Liver (tissue), 9 donors: ENCODE measurements around the gene TMEM63C. TPM values are rescaled to one million over a fixed set of nuclear protein-coding genes. Genes with fewer than 3 reads are reported as not detected.

Experiments used
- DNase-seq: peaks from one replicate; pipeline ENCODE4 v3.0.0-alpha.2; 2017; ENCODE audit warnings: low spot score
- H3K27ac ChIP-seq, 2 donors: one replicate each; pipeline ENCODE4 v1.7.0; 2013; ENCODE audit warnings: inconsistent platforms in 2 of 2, low read length in 2 of 2, control low read depth in 1 of 2, low read depth in 1 of 2, mild to moderate bottlenecking in 1 of 2
- H3K27me3 ChIP-seq, 4 donors: one replicate each; pipeline versions ENCODE4 v1.6.1 to v1.7.0; 2013; ENCODE audit warnings: low read length in 3 of 4, inconsistent platforms in 1 of 4, mild to moderate bottlenecking in 1 of 4, moderate library complexity in 1 of 4; ENCODE audit not compliant: control insufficient read depth in 4 of 4, insufficient read depth in 4 of 4
- H3K36me3 ChIP-seq, 4 donors: one replicate each; pipeline versions ENCODE4 v1.6.1 to v1.7.0; 2013; ENCODE audit warnings: low read length in 3 of 4, mild to moderate bottlenecking in 3 of 4, low read depth in 1 of 4, moderate library complexity in 1 of 4; ENCODE audit not compliant: control insufficient read depth in 4 of 4, insufficient read depth in 3 of 4
- H3K4me1 ChIP-seq, 4 donors: one replicate each; pipeline versions ENCODE4 v1.6.1 to v1.7.0; 2013; ENCODE audit warnings: low read length in 3 of 4, mild to moderate bottlenecking in 3 of 4, moderate library complexity in 1 of 4; ENCODE audit not compliant: control insufficient read depth in 4 of 4, insufficient read depth in 4 of 4
- H3K4me3 ChIP-seq, 3 donors: one replicate each; pipeline versions ENCODE4 v1.6.1 to v1.7.0; 2013; ENCODE audit warnings: low read length in 3 of 3, control low read depth in 1 of 3, low read depth in 1 of 3, mild to moderate bottlenecking in 1 of 3
- H3K9ac ChIP-seq, 2 donors: one replicate each; pipeline ENCODE4 v1.7.0; 2013; ENCODE audit warnings: low read length in 2 of 2, mild to moderate bottlenecking in 2 of 2, moderate library complexity in 2 of 2, control low read depth in 1 of 2, low read depth in 1 of 2
- H3K9me3 ChIP-seq, 4 donors: one replicate each; pipeline versions ENCODE4 v1.6.1 to v1.7.0; 2013; ENCODE audit warnings: low read length in 3 of 4; ENCODE audit not compliant: control insufficient read depth in 4 of 4
- EGR1 ChIP-seq, 2 donors: IDR thresholded peaks; 2 replicates each; pipeline ENCODE4 v1.6.1; 2016 to 2018; ENCODE audit warnings: antibody characterized with exemption in 2 of 2, low read depth in 2 of 2
- FOXA1 ChIP-seq: IDR thresholded peaks from 2 replicates; pipeline ENCODE4 v1.6.1; 2016; ENCODE audit warnings: antibody characterized with exemption
- FOXA2 ChIP-seq: IDR thresholded peaks from 2 replicates; pipeline ENCODE4 v1.6.1; 2016; ENCODE audit warnings: antibody characterized with exemption
- GABPA ChIP-seq, 2 donors: IDR thresholded peaks in 1 of 2; conservative IDR thresholded peaks in 1 of 2; 2 replicates each; pipeline ENCODE4 v1.6.1; 2016; ENCODE audit warnings: antibody characterized with exemption in 2 of 2, mild to moderate bottlenecking in 1 of 2, moderate library complexity in 1 of 2
- HNF4A ChIP-seq, 2 donors: conservative IDR thresholded peaks; 2 replicates each; pipeline ENCODE4 v1.6.1; 2016; ENCODE audit warnings: antibody characterized with exemption in 2 of 2, mild to moderate bottlenecking in 2 of 2
- HNF4G ChIP-seq: IDR thresholded peaks from 2 replicates; pipeline ENCODE4 v1.6.1; 2016; ENCODE audit warnings: antibody characterized with exemption
- JUND ChIP-seq, 2 donors: IDR thresholded peaks; 2 replicates each; pipeline ENCODE4 v1.6.1; 2016; ENCODE audit warnings: antibody characterized with exemption in 2 of 2
- NR2F2 ChIP-seq: IDR thresholded peaks from 2 replicates; pipeline ENCODE4 v1.6.1; 2016; ENCODE audit warnings: antibody characterized with exemption
- RAD21 ChIP-seq, 2 donors: IDR thresholded peaks; 2 replicates each; pipeline ENCODE4 v1.6.1; 2016; ENCODE audit warnings: antibody characterized with exemption in 2 of 2, mild to moderate bottlenecking in 2 of 2
- RXRA ChIP-seq, 2 donors: IDR thresholded peaks; 2 replicates each; pipeline ENCODE4 v1.6.1; 2017 to 2018; ENCODE audit warnings: antibody characterized with exemption in 2 of 2, mild to moderate bottlenecking in 1 of 2
- SP1 ChIP-seq: IDR thresholded peaks from 2 replicates; pipeline ENCODE4 v1.6.1; 2018; ENCODE audit warnings: antibody characterized with exemption, mild to moderate bottlenecking
- TAF1 ChIP-seq: conservative IDR thresholded peaks from 2 replicates; pipeline ENCODE4 v1.6.1; 2016; ENCODE audit warnings: antibody characterized with exemption, mild to moderate bottlenecking
- YY1 ChIP-seq: IDR thresholded peaks from 2 replicates; pipeline ENCODE4 v1.6.1; 2016; ENCODE audit warnings: antibody characterized with exemption, mild to moderate bottlenecking
- WGBS: extraction: QIAGEN DNeasy Blood & Tissue Kit; methylation state at CpG from one replicate; pipeline ENCODE4 v1.1.7; 2013; 5-methylcytosine and 5-hydroxymethylcytosine counted together
- polyA plus RNA-seq, 2 donors: library from polyadenylated mRNA; stranded (reverse) in 1 of 2; unstranded in 1 of 2; fragments of 200-250 nt in 1 of 2; fragments of >200 nt in 1 of 2; fragmentation: Nextera tagmentation in 1 of 2; extraction: Ambion mirVana in 1 of 2; gene quantifications; one replicate each; pipeline versions ENCODE4 v1.2.1 to v1.2.3, GENCODE V29; 2013 to 2015
- total RNA-seq, 2 donors: library from RNA; depleted of rRNA; stranded (reverse); fragments of >200 nt; gene quantifications; one replicate each; pipeline ENCODE4 v1.2.3, GENCODE V29; 2014
- TF ChIP-seq, protein P1 (sequence below): IDR thresholded peaks from 2 replicates; pipeline ENCODE4 v1.6.1; 2016; ENCODE audit warnings: antibody characterized with exemption
- TF ChIP-seq, protein P2 (sequence below): IDR thresholded peaks from 2 replicates; pipeline ENCODE4 v1.6.1; 2016; ENCODE audit warnings: antibody characterized with exemption
- TF ChIP-seq, protein P3 (sequence below): IDR thresholded peaks from 2 replicates; pipeline ENCODE4 v1.6.1; 2016; ENCODE audit warnings: antibody characterized with exemption, mild to moderate bottlenecking
- TF ChIP-seq, protein P4 (sequence below): fragments of 150-350 bp; IDR thresholded peaks from 2 replicates; pipeline ENCODE4 v1.5.1; 2017; ENCODE audit warnings: improper control_type of control experiment, low read depth, low read length; ENCODE audit not compliant: missing input control
- TF ChIP-seq, protein P5 (sequence below): IDR thresholded peaks from 2 replicates; pipeline ENCODE4 v1.6.1; 2016; ENCODE audit warnings: antibody characterized with exemption
- donor health status: healthy.
- donor health status: healthy.
- donor health status: healthy.
- donor health status: healthy.
- donor health status: healthy.

TMEM63C gene
- total and polyA plus RNA-seq, 4 donors: 0.13 to 1.6 (median 0.25) TPM; not detected in 1

DNA sequence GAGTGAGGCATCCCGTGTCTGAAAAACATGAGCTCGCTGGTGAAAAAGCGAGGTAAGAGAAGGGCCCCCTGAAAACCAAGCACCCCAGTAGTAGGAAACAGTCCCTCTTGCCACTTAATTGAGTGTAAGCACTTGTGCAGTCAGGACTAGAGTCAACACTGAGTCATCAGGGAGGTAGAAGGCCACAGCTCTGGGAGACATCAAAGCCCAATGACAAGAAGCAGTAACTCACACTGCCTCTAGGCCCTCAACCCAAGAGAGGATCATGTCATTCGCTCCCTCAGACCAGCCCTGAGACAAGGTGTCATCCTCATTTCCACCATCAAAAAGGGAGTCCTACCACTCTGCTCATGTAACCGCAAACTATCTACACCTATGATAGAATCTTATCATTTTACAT, 121.3 kb downstream of the TMEM63C start:
- H3K4me1 ChIP-seq: peaks cover 0 to 6% (median 0%) of the 10 kb centered on the region in 4 donors
- no peak overlapping the region for H3K9ac ChIP-seq
- no peaks in the 10 kb centered on the region for H3K27me3 ChIP-seq
- no peak for DNase-seq
- H3K36me3 ChIP-seq: peaks cover 0 to 15% (median 0%) of the 10 kb centered on the region in 4 donors
- H3K9me3 ChIP-seq: no peaks in the 10 kb centered on the region
- TF ChIP-seq, protein P1, sequence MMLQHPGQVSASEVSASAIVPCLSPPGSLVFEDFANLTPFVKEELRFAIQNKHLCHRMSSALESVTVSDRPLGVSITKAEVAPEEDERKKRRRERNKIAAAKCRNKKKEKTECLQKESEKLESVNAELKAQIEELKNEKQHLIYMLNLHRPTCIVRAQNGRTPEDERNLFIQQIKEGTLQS: no peak
- peak in 1 of 2 donors; percentile 17 for TF ChIP-seq JUND (IDR thresholded peaks at IDR 0.05)
- no peak overlapping the region for H3K27ac ChIP-seq
- WGBS: 98% methylated on average over 5 of the region's 5 CpGs
- no peak overlapping the region for H3K4me3 ChIP-seq

DNA sequence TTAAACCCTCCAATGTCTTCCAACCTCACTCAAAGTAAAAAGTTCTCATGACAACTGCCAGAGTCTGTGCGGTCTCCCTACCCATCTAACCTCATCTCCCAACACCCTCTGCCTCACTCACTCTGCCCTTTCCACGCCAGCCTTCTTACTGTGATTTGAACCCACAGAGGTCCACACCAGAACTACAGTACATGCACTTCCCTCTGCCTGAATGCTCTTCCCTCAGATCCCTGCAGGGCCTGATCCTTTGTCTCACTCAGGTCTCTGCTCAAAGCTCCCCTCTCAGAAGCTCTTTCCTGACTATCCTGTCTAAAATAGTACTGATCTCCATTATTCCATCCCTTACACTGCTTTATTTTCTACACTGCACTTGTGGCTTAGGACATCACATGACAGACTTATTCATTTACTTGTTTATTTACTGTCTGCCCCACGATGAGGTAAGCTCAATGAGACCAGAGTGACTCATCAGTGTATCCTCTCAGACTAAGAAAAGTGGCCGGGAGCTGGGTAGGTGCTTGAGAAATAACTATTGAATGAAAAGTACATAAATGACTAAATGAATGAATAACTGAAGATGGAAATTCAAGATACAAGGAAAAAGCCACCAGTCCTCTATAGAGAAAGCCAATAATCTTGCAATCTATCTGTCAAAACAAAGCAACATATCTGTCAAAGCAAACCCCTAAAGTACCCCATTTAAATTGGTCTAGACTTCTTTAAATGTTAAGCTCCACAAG, 122.0 kb downstream of the TMEM63C start:
- peaks cover 0 to 8% (median 0%) of the 10 kb centered on the region in 4 donors for H3K36me3 ChIP-seq

More for the DNA sequence above, 122.0 kb downstream of the TMEM63C start:
- Histone ChIP-seq H3K9ac (no peak overlapping the region), H3K27ac (no peak overlapping the region), H3K4me1 (peaks cover 0 to 6% (median 0%) of the 10 kb centered on the region in 4 donors), H3K9me3 (no peaks in the 10 kb centered on the region), H3K27me3 (no peaks in the 10 kb centered on the region), H3K4me3 (no peak overlapping the region)
- DNase-seq: no peak
- TF ChIP-seq TAF1 (no peak), NR2F2 (no peak), SP1 (no peak), RAD21 (IDR thresholded peaks at IDR 0.05) (no peak), EGR1 (IDR thresholded peaks at IDR 0.05; ENCODE audit: low read depth in 2 of 2) (no peak), FOXA2 (peak; percentile 89), RXRA (IDR thresholded peaks at IDR 0.05) (no peak), YY1 (peak; percentile 21), JUND (IDR thresholded peaks at IDR 0.05) (peak; percentile 96 to 99), FOXA1 (peak; percentile 92), HNF4A (conservative IDR thresholded peaks at IDR 0.05) (peak; percentile 13 to 42), HNF4G (no peak), GABPA (IDR thresholded peaks at IDR 0.05 in 1 of 2, conservative IDR thresholded peaks at IDR 0.05 in 1 of 2) (no peak)
- TF ChIP-seq, protein P2, sequence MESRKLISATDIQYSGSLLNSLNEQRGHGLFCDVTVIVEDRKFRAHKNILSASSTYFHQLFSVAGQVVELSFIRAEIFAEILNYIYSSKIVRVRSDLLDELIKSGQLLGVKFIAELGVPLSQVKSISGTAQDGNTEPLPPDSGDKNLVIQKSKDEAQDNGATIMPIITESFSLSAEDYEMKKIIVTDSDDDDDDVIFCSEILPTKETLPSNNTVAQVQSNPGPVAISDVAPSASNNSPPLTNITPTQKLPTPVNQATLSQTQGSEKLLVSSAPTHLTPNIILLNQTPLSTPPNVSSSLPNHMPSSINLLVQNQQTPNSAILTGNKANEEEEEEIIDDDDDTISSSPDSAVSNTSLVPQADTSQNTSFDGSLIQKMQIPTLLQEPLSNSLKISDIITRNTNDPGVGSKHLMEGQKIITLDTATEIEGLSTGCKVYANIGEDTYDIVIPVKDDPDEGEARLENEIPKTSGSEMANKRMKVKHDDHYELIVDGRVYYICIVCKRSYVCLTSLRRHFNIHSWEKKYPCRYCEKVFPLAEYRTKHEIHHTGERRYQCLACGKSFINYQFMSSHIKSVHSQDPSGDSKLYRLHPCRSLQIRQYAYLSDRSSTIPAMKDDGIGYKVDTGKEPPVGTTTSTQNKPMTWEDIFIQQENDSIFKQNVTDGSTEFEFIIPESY: no peak
- TF ChIP-seq, protein P3, sequence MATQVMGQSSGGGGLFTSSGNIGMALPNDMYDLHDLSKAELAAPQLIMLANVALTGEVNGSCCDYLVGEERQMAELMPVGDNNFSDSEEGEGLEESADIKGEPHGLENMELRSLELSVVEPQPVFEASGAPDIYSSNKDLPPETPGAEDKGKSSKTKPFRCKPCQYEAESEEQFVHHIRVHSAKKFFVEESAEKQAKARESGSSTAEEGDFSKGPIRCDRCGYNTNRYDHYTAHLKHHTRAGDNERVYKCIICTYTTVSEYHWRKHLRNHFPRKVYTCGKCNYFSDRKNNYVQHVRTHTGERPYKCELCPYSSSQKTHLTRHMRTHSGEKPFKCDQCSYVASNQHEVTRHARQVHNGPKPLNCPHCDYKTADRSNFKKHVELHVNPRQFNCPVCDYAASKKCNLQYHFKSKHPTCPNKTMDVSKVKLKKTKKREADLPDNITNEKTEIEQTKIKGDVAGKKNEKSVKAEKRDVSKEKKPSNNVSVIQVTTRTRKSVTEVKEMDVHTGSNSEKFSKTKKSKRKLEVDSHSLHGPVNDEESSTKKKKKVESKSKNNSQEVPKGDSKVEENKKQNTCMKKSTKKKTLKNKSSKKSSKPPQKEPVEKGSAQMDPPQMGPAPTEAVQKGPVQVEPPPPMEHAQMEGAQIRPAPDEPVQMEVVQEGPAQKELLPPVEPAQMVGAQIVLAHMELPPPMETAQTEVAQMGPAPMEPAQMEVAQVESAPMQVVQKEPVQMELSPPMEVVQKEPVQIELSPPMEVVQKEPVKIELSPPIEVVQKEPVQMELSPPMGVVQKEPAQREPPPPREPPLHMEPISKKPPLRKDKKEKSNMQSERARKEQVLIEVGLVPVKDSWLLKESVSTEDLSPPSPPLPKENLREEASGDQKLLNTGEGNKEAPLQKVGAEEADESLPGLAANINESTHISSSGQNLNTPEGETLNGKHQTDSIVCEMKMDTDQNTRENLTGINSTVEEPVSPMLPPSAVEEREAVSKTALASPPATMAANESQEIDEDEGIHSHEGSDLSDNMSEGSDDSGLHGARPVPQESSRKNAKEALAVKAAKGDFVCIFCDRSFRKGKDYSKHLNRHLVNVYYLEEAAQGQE: peak; percentile 25
- TF ChIP-seq, protein P1: peak; percentile 83
- TF ChIP-seq, protein P4, sequence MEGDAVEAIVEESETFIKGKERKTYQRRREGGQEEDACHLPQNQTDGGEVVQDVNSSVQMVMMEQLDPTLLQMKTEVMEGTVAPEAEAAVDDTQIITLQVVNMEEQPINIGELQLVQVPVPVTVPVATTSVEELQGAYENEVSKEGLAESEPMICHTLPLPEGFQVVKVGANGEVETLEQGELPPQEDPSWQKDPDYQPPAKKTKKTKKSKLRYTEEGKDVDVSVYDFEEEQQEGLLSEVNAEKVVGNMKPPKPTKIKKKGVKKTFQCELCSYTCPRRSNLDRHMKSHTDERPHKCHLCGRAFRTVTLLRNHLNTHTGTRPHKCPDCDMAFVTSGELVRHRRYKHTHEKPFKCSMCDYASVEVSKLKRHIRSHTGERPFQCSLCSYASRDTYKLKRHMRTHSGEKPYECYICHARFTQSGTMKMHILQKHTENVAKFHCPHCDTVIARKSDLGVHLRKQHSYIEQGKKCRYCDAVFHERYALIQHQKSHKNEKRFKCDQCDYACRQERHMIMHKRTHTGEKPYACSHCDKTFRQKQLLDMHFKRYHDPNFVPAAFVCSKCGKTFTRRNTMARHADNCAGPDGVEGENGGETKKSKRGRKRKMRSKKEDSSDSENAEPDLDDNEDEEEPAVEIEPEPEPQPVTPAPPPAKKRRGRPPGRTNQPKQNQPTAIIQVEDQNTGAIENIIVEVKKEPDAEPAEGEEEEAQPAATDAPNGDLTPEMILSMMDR: no peak
- TF ChIP-seq, protein P5, sequence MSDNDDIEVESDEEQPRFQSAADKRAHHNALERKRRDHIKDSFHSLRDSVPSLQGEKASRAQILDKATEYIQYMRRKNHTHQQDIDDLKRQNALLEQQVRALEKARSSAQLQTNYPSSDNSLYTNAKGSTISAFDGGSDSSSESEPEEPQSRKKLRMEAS: no peak
- 50% methylated on average over 4 of the region's 4 CpGs for WGBS
